ENCODE results near the gene SLC50A1. TPM values are rescaled to one million over a fixed set of nuclear protein-coding genes. Genes with fewer than 3 reads are reported as not detected.

The SLC50A1 gene
- total RNA-seq, 1 experiment from 2014 or later: 47.5 TPM

DNA sequence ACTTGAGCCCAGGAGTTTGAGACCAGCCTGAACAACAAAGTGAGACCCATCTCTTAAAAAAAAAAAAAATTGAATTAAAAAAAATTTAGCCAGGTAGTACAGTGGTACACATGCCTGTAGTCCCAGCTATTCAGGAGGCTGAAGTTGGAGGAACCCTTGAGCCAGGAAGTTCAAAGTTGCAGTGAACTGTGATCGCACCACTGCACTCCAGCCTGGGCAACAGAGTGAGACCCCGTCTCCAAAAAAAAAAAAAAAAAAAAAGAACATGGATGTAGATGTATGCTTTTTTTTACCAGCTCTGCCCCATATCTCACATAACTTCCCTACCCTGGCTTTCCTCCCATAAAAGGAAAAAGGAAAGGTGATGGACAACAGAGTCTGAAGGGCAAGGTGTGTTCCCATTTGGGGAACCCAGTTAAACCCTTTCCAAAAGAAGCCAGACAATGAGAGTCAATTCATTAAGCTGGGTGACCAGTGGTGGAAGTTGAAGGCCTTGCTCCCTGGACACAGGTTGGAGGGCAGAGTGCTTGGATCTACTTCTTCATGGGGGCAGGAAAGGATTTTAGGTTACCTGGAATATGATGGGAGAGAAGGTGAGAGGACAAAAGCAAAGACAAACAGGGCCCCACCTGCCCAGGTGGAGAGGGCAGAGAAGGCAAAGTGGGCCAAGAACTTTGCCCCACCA, 34.6 kb downstream of the SLC50A1 start:
- DNase-seq (ENCODE audit: low spot score): no peak

DNA sequence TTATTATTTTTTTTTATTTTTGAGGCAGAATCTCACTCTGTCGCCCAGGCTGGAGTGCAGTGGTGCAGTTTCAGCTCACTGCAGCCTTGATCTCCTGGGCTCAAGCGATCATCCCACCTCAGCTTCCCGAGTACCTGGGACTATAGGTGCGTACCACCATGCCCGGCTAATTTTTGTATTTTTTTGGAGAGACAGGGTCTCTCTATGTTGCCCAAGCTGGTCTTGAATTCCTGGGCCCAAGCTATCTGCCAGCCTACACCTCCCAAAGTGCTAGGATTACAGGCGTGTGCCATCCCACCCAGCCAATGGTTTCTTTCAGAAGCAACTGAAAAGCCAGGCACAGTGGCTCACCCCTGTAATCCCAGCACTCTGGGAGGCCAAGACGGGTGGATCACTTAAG, 35.2 kb downstream of the SLC50A1 start:
- DNase-seq (ENCODE audit: low spot score): no peak

DNA sequence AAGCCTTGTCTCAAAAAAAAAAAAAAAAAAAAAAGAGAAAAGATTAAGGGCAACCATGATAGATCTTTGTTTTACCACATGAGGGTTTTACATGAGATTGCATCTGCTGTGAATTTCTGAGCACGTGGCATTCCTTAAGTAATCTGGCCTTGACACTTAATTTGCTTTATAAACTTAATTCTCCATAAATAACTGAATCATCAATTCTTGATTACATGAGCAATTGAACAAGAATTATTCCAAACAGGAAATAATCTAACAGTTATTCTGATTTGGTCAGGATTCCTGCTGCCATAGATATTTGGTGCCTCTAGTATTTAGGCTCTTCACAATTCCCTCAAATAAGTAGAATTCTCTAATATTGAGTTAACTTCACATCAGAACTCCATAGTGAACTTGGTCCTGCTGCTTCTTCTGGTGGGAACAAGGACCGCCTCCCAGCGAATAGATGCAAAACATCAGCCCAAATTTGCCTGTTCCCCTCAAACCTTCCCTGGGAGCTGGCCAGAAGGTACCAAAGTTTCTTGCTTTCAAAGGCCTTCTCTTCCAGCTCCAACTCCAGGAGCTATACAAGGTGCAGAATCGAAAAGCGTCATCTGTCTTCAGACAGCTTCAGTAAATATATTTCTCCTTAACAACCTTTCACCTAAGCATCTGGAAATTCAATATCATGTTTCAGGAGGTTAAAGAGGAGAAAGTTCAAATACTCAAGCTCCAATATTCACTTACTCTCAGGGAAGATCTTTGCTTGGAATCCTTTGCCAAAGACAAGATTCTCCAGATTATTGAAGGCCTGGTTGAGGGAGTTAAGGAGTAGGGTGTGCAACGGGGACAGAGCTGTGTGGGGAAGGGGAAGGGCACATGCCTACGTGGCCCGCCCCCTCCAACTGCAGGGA, 36.4 kb downstream of the SLC50A1 start:
- no peak for DNase-seq (ENCODE audit: low spot score)

DNA sequence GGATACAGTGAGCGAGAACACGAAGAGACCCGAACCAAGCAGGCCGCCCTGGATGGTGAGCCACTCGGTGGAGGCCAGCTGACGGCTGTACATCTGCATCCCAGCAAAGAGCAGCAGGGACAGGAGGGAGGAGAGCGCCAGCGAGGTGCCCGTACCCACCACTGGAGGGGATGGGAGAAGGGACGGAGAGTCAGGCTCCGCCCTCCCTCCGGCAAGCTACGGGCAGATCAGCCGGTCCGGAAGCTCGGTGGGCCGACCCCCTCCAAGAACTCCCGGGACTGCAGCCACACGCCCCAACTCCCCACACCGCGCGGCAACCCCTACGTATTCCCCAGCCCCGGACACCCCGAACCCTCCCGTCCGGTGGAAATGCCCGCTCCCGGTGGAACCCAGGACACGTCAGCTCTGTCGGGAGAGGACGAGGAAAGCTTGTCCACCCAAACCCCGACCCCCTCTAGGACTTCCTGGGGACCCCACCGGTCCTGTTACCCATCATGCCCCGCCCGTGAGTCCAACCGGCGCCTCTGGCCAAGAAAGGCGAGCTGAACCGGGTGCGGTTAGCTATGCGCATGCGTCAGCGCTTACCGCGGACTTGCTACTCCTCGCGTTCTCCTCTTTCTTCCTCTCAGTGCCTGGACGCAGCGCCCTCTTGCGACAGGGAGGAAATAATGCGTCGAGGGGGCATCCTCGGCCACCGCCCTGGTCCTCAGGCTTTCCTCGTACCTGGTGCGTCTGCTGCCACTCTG, 37.3 kb downstream of the SLC50A1 start, which contains the start of gene KRTCAP2:
Gene KRTCAP2, minus strand, starts transcription at position 573 of the 746 bp plus-strand sequence. Its CDS starts 80 bp downstream, at position 493.
- peak; percentile 97 for DNase-seq (ENCODE audit: low spot score)

DNA sequence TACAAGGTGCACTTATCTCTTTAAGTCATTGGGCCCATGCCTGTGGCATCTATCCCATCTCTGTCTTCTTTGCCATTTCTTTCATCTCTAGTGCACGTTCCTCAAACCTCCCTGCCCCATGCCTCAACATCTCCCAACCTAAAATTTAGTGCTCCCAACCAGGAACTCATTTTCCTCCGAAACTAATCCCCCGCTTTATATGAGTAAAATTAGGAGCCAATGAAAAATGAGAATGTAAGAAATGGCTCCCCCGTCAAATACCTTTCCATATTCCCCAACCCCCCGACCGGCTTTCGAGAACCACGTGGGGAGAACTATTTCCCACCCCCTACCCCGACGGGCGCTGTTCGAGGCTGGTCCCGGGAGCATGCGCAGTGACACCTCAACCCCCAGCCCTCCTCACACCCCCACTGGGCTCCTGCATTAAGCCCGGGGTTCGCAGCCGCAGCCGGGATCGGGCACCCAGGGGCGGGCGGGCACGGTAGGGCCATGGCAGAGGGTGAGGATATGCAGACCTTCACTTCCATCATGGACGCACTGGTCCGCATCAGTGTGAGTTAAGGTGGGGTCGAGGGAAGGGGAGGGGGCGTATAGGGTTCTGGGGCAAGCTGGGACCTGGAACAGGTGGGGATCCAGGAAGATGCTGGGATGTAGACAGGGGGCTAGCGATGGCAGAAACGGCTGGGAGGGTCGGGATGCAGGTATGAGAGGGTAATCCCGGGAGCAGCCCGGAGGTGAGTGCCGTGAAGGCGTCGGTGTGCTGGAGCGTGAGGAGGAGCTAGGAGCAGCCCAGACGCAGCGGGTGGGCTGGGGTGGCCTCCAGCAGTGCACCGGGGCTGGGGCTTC, 38.0 kb downstream of the SLC50A1 start, which contains the start of gene TRIM46:
Gene TRIM46, plus strand, starts transcription at position 372 of the 846 bp plus-strand sequence. Its CDS starts 118 bp downstream, at position 490.
- no peak for DNase-seq (ENCODE audit: low spot score)

DNA sequence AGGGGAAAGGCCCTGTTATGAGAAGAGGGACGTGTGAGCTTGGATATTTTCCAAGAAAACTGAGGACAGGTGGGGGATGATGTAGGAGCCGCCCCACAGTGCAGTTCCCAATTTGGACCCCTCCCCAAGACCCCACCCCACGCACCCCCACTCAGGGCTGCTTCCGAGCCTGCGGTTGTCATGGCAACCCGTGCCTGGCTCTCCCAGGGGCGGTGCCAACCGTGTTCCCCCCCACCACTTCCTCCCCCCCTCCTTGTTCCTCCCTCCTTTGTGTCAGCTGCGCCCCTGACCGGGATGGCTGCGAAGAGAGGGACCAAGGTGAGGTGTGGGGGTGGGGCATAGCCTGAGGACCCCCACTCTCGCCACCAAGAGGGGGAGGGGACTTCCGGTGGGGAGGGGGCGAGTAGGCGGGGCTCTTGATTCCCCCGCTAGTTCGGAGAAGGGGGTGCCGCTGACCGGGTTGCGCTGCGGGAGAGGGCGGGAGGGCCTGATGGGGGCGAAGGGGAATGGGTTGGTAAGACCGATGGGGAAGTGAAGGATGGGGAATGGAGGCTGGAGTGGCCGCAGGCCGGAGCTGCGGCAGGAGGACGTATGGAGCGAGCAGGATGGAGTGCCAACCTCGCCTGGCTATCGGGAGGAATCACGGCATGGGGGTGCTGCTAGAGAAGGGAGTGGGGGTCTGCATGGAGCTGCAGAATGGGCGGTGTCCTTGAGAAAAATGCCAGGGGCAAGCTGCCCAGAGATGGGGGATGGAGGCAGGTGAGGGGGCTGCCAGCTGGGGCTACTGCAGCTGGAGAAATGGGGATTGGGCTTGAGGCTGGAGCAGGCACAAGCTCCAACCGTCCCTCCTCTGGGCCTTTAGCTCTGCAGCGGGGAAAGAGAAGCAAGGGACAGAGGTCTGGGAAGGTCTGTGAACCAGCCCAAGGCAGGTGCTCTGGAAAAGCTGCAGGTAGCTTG, 39.0 kb downstream of the SLC50A1 start:
- no peak for DNase-seq (ENCODE audit: low spot score)

DNA sequence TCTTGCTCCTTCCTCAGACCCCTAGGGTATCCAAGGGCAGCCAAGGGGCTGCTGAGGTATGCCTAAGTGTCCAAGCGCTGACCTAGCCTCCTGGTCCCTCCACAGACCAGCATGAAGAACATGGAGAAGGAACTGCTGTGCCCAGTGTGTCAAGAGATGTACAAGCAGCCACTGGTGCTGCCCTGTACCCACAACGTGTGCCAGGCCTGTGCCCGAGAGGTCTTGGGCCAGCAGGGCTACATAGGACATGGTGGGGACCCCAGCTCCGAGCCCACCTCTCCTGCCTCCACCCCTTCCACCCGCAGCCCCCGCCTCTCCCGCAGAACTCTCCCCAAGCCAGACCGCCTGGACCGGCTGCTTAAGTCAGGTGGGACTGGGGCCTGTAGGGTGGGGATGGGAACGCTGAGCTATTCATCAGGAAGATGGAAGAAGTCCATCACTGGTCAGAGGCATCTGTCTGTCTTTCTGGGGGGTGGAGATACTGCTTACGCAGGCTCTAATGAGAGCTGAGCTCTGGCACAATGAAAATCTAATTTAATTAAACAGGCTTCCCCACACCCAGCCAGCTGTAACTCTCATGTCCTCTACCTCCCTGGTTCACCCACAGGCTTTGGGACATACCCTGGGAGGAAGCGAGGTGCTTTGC, 39.8 kb downstream of the SLC50A1 start:
- DNase-seq (ENCODE audit: low spot score): no peak

DNA sequence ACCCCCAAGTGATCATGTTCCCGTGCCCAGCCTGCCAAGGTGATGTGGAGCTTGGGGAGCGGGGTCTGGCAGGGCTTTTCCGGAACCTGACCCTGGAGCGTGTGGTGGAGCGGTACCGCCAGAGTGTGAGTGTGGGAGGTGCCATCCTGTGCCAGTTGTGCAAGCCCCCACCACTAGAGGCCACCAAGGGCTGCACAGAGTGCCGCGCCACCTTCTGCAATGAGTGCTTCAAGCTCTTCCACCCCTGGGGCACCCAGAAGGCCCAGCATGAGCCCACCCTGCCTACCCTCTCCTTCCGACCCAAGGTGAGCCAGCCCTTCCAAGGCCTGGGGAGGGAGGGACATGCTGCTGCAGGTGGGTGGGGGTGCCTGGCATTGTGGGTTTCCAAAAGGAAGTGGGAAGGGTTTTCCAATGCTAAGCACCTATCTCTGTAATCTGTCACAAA, 40.3 kb downstream of the SLC50A1 start:
- peak; percentile 50 for DNase-seq (ENCODE audit: low spot score)

DNA sequence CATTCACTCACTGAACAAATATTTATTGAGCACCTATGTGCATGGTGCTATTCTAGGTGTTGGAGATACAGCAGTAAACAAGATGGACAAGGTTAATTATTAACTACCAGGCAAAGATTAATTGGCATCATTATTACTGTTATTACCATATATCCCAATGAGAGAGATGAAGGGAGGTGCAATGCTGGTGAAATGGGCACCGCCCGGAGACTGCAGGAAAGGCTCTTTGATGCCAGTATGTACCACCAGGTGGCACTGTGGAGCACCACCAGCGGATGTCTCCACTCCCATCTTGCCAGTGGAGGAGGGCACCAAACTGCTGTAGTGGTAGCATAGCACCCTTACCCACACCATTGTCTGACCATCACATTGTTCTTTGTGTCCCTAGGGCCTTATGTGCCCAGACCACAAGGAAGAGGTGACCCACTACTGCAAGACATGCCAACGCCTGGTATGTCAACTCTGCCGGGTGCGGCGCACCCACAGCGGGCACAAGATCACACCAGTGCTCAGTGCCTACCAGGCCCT, 41.0 kb downstream of the SLC50A1 start:
- DNase-seq (ENCODE audit: low spot score): peak; percentile 92

DNA sequence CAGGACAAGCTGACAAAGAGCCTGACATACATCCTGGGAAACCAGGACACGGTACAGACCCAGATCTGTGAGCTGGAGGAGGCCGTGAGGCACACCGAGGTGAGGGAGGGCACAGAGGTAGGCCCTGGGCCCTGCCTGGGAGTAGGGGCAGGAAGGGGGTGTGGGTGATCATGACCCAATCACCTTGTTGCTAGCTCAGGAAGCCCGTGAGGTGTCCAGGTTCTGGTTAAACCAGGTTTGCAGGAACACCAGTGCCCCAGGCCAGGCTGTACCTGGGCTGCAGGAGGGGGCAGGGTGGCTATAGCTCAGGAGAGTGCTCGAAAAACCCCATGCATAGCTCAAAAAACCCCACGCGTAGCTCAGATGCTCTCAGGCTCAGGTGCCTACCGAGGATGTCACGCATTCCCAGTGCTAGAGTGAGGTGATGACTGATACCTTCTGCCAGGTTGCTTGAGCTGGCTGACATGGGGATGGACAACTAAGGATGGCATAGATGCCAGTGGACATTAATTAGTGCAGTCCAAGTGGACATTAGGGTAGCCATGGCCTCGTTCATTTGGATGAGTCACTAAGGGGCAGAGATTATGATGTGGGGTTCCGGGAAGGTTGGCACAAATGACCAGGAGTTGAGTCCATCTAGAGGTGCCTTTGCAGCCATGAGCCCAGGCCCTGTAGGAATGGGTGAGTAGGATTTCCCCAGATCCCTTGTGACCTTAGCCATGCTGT, 41.7 kb downstream of the SLC50A1 start:
- no peak for DNase-seq (ENCODE audit: low spot score)

DNA sequence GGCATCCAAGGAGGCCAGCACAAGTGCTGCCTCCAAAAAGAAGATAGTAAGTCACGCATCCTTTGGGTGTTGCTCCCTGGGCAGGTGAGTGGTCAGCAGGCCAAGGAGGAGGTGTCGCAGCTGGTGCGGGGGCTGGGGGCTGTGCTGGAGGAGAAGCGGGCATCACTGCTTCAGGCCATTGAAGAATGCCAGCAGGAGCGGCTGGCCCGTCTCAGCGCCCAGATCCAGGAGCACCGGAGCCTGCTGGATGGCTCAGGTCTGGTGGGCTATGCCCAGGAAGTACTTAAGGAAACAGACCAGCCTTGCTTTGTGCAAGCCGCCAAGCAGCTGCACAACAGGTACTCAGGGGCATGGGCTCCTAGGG, 42.2 kb downstream of the SLC50A1 start:
- DNase-seq (ENCODE audit: low spot score): no peak

DNA sequence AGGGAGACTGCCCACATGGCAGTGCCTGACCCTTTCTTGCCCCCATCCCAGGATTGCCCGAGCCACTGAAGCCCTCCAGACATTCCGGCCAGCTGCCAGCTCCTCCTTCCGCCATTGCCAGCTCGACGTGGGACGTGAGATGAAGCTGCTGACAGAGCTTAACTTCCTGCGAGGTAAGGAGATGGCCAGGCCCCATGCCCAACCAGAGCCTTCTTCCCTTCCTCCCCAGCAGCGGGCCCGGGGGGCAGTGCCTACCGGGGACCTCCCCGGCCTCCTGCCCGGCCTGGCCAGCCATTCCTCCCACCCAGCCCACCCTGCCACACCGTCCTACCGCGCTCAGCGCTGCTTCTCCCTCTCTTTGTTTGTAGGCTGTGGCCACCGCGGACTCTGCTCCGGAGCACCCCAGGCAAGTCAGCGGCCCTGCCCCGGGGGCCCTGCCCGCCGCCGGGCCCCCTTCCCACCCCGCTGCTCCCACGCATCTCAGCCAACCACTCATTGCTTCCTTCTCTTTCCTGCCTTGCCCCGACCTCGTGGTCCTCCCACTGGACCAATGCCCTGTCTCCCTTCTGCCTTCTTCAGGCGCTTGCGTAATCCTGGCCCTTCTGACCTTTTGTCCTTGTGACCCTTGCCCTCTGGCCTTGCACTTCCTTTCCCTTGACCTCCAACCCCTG, 42.9 kb downstream of the SLC50A1 start:
- DNase-seq (ENCODE audit: low spot score): no peak

DNA sequence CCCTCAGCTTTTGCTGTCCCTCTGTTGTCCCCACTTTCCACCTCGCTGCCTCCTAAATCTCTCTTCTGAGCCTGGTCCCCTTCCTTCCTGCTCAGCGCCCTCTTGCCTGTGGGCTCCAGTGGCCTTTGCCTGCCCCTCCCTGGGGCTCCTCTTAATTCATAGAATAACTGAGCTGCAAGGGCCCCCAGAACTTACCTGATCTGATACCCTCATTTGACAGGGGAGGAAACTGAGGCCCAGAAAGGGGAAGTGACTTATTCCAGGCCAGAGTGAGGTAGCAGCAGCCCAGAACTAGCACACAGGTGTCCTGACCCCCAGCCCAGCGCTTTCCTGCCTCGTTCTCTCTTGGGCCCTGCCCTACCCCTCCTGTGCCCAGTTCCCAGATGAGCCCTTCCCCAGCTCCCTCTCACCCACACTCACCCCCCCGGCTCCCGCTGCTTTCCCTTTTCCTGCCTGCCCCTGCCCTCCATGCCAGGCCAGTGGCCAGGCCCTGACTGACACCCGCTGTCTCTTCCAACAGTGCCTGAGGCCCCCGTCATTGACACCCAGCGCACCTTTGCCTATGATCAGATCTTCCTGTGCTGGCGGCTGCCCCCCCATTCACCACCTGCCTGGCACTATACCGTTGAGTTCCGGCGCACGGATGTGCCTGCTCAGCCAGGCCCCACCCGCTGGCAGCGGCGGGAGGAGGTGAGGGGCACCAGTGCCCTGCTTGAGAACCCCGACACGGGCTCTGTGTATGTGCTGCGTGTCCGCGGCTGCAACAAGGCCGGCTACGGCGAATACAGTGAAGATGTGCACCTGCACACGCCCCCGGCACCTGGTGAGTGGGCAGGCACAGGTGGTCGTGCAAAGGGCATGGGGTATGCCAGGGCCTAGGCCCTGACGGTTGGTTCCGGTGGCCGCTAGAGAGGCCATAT, 43.7 kb downstream of the SLC50A1 start:
- no peak for DNase-seq (ENCODE audit: low spot score)

DNA sequence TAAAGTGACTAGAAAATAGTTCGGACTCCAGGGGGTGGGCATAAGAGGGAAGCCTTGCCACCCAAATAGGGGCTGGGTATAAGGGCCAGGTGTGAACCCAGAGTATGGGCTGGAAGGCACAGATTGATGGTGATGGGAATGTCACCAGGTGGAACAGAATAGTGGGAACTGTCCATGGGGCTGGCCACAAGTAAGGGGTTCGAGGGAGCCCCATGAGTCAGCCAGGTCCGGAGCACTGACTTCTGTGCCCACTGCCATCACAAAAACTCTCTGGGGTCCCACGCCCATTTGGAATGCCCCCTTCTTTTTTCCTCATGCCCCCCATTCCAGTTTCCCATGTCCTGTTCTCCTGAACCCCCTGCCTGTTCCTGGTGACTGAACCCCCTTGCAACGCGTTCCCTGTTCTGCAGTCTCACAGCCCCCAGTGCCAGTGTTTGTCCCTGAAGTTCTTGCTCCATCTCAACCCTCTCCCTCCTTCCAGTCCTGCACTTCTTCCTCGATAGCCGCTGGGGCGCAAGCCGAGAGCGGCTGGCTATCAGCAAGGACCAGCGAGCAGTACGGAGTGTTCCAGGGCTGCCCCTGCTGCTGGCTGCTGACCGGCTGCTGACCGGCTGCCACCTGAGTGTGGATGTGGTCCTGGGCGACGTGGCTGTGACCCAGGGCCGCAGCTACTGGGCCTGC, 45.9 kb downstream of the SLC50A1 start:
- no peak for DNase-seq (ENCODE audit: low spot score)

DNA sequence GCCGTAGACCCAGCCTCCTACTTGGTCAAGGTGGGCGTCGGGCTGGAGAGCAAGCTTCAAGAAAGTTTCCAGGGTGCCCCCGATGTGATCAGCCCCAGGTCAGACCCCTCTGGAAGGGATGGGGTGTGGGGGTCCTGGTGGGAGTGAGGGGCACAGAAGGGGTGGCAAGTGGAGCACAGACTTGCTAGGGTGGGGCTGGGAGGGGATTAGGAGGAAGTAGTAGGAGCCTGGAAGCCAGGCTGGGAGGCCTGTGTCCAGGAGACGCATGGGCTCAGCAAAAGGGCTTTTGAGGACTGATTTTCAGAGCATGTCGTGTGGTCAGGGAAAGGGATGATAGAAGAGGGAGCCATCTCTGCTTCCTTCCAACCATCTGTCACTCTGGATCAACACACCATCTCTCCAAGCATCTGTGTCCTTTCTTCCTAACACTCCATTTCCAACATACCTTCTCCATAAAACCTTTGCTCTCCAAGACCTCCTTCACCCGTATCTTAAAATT, 46.4 kb downstream of the SLC50A1 start:
- DNase-seq (ENCODE audit: low spot score): no peak

DNA sequence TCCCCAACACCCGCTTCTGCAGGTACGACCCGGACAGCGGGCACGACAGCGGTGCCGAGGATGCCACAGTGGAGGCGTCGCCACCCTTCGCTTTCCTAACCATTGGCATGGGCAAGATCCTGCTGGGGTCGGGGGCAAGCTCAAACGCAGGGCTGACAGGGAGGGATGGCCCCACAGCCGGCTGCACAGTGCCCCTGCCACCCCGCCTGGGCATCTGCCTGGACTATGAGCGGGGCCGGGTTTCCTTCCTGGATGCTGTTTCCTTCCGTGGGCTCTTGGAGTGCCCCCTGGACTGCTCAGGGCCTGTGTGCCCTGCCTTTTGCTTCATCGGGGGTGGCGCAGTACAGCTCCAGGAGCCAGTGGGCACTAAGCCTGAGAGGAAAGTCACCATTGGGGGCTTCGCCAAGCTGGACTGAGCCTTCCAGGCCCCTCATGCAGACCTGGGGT, 48.1 kb downstream of the SLC50A1 start:
- no peak for DNase-seq (ENCODE audit: low spot score)

Data from HT-29 (cell line).